GM12875 (cell line): ENCODE results near the gene RTP2.

Experiments
- H3K4me3 ChIP-seq: one replicate; pipeline ENCODE4 v1.5.1; 2011; ENCODE audit warnings: low read depth, low read length, control low read depth
- CTCF ChIP-seq: IDR thresholded peaks from 2 replicates; pipeline ENCODE4 v1.5.1; 2011; ENCODE audit warnings: low read depth, mild to moderate bottlenecking, control low read depth, inconsistent platforms, low read length, moderate library complexity, borderline replicate concordance; ENCODE audit not compliant: insufficient read depth

The RTP2 gene

GRCh38 chr3:187665764-187666402 lies 36.5 kb downstream of the RTP2 start:
- TF ChIP-seq CTCF: no peak
- no peak overlapping the region for H3K4me3 ChIP-seq

- TF ChIP-seq CTCF: no peak
- no peak overlapping the region for H3K4me3 ChIP-seq
These were observed 37.3 kb downstream of the RTP2 start for GRCh38 chr3:187665010-187665409.

- TF ChIP-seq CTCF: no peak
- H3K4me3 ChIP-seq: no peak overlapping the region
These were observed 39.4 kb downstream of the RTP2 start for GRCh38 chr3:187662848-187663409.

GRCh38 chr3:187661267-187661666 lies 41.1 kb downstream of the RTP2 start:
- no peak for TF ChIP-seq CTCF
- H3K4me3 ChIP-seq: no peak overlapping the region

GRCh38 chr3:187651282-187651681 lies 51.1 kb downstream of the RTP2 start:
- H3K4me3 ChIP-seq: no peak overlapping the region
- no peak for TF ChIP-seq CTCF
